SHP77 treated with DMSO at 0.1 percent for 48 hours (cell line): ENCODE results near the gene PPP2R1B.

Experiments
- DNase-seq: peaks from one replicate; lab custom pipeline; 2025; lab: John Stamatoyannopoulos, UW

Gene PPP2R1B

GRCh38 chr11:111693224-111693937 is 72.8 kb downstream of the PPP2R1B start:
- DNase-seq = no peak

DNA sequence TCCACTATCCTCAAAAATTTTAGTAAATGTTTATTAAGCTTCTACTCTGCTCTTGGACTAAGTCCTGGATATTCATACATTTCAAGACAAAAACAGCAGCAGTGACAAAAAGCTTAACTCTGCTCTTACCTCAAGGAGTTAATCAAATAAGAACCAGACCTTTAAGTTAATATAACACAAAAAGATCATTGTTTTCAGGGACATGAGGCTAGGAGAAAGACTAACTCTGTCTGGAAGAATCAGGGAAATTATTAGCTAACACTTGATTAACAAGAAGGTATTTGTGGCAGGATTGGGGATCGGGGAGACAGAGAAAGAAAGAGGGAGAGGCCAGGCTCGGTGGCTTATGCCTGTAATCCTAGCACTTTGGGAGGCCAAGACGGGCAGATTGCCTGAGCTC is 74.4 kb downstream of the PPP2R1B start:
- DNase-seq = no peak

DNA sequence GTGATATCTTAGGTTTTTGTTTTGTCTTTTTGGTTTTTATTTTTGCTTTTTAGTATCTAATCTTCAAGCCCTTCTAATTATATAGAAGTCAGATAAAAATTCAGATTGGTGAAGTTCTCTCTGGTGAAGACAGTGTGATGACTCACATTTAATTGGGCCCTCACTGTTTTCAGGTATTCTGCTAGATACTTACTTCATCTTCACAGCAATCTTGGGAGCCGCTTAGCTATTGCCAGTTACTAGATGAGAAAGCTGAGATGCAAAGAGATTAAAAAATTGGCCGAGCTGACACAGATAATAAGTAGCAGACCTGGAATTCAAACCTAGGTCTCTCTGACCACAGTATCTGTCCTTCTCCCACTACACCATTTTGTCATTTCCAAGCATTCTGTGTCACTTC is 75.0 kb downstream of the PPP2R1B start:
- no peak for DNase-seq

DNA sequence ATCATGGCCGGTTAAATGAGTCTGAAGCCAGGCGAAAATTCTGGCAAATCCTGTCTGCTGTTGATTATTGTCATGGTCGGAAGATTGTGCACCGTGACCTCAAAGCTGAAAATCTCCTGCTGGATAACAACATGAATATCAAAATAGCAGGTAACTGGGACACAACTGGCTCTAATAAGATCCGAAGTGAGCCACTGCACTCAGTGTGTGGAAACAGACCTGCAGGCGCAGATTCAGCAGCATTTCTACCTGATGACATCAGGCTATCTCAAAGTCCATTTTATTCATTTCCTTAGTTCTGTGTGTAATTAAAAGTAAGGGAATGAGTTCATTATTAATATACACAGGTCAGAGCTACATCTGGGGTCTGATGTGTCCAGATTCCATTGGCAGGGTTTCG is 78.2 kb downstream of the PPP2R1B start:
- no peak for DNase-seq

- no peak for DNase-seq
Measured at GRCh38 chr11:111684251-111684650, 81.9 kb downstream of the PPP2R1B start.

- no peak for DNase-seq
Measured at GRCh38 chr11:111683806-111684205, 82.4 kb downstream of the PPP2R1B start.

DNA sequence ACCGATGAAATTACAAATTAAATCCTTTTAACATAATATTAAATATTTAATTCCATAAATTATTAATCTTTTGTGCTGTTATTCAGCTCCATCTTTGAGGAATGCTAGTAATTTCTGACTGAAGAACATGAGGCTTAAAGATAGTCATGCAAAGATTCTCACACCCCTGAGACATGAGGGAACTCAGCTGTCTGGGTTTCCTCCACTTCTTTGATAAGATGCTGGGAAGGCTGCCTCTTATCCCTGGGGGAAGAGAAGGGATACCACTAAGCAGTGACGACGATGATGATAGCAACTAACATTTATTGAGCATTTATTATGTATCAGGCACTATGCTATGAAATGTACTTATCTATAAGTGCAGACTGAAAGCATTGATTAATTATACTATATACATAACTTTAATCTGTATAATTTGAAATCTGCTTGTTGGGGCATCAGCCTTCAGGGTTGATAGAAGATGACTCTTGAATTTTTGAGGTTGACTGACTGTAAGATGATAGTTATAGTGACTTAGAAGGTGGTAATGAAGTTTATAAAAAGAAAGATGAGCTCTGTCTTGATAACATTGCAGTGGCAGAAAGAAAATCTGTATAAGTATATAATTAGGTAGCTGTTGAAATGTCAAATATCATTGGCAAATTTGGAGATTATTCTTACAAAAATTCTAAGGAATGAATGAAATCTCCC is 85.6 kb downstream of the PPP2R1B start:
- no peak for DNase-seq
